Left ventricle myocardium inferior (tissue), 1 donor: Measurements from ENCODE around the gene PIK3IP1. TPM values are rescaled to one million over a fixed set of nuclear protein-coding genes. Genes with fewer than 3 reads are reported as not detected.

ENCODE experiments used
- DNase-seq: peaks from one replicate; pipeline ENCODE4 v3.0.0-alpha.2; 2020
- H3K27ac ChIP-seq: fragments of 200-600 bp; replicated peaks from 2 replicates; pipeline ENCODE4 v1.8.0; 2021
- H3K27me3 ChIP-seq: fragments of 200-600 bp; 2 replicates; pipeline ENCODE4 v1.8.0; 2021; ENCODE audit warnings: low read depth
- H3K36me3 ChIP-seq: fragments of 200-600 bp; 2 replicates; pipeline ENCODE4 v1.8.0; 2021
- H3K4me1 ChIP-seq: fragments of 200-600 bp; 2 replicates; pipeline ENCODE4 v1.8.0; 2021
- H3K4me3 ChIP-seq: fragments of 200-600 bp; 2 replicates; pipeline ENCODE4 v1.8.0; 2021; ENCODE audit warnings: mild to moderate bottlenecking, moderate library complexity
- H3K9me3 ChIP-seq: fragments of 200-600 bp; replicated peaks from 2 replicates; pipeline ENCODE4 v1.8.0; 2021
- intact Hi-C: fragments of 100-400 bp; cut with micrococcal nuclease; formaldehyde crosslinking; loops from one replicate; pipeline ENCODE4 v1.11.0; 2022
- total RNA-seq: library from RNA; stranded (reverse); fragmentation: NEBNext Ultra II Directional; extraction: Animal tissue kit (Norgen Biotek cat#: 25700); gene quantifications from one replicate; pipeline ENCODE4 v1.2.1, GENCODE V29; 2021
- TF ChIP-seq, protein P1 (sequence below): fragments of 200-600 bp; IDR thresholded peaks from 2 replicates; pipeline ENCODE4 v1.8.0; 2021; ENCODE audit warnings: antibody characterized with exemption, mild to moderate bottlenecking, borderline replicate concordance
- donor health status: DM: no; HTN: yes; CAD: no; lungs with severe emphysema.

Gene PIK3IP1
- total RNA-seq, 1 donor from 2014 or later, result 11.1 TPM

DNA sequence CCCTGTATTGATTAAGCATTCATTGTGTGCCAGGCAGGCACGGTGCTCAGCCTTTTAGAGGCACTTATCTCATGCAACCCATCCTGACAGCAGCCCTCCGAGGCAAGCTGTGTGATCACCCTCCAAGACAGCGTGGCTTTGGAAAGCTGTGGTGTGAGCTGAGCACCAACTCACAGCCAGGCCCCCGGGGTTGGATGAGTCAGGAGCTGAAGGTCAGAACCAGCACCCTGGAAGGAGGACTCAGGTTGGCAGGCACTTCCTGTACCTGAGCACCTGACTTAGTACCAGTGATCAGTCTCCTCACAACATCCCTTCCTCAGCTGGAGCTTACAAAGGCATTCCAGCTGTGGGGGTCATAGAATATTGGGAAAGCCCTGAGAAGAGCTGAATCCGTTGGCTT, 44.9 kb upstream of the PIK3IP1 start:
- DNase-seq, result no peak
- H3K4me3 ChIP-seq, result no peak overlapping the region
- H3K4me1 ChIP-seq, result peaks cover 44% of the 10 kb centered on the region
- H3K36me3 ChIP-seq, result peaks cover 81% of the 10 kb centered on the region
- intact Hi-C loops, result no loop called here
- H3K27me3 ChIP-seq, result no peaks in the 10 kb centered on the region
- no peaks in the 10 kb centered on the region for H3K9me3 ChIP-seq
- no peak overlapping the region for H3K27ac ChIP-seq
- TF ChIP-seq, protein P1, sequence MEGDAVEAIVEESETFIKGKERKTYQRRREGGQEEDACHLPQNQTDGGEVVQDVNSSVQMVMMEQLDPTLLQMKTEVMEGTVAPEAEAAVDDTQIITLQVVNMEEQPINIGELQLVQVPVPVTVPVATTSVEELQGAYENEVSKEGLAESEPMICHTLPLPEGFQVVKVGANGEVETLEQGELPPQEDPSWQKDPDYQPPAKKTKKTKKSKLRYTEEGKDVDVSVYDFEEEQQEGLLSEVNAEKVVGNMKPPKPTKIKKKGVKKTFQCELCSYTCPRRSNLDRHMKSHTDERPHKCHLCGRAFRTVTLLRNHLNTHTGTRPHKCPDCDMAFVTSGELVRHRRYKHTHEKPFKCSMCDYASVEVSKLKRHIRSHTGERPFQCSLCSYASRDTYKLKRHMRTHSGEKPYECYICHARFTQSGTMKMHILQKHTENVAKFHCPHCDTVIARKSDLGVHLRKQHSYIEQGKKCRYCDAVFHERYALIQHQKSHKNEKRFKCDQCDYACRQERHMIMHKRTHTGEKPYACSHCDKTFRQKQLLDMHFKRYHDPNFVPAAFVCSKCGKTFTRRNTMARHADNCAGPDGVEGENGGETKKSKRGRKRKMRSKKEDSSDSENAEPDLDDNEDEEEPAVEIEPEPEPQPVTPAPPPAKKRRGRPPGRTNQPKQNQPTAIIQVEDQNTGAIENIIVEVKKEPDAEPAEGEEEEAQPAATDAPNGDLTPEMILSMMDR, result no peak

DNA sequence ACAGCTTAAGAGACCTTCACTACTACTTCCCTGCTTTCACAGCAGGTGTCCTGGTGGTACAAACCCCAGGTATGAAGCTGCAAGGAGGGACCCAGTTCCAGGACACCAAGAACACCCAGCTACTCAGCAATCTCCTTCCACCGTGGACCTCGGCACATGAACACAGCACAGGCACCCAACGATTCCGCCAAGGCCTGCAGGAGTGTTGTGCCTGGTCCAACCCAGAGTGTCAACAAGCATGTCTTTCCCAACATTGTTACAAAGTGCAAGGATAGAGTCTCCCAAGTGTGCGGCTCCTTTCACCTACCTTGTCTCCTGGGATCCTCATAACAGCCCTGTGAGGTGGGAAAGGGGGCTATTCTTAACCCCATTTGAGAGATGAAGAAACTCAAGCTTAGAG, 42.0 kb upstream of the PIK3IP1 start:
- intact Hi-C loops, result no loop called here
- H3K4me1 ChIP-seq, result peaks cover 16% of the 10 kb centered on the region
- H3K36me3 ChIP-seq, result peaks cover 87% of the 10 kb centered on the region
- TF ChIP-seq, protein P1, result no peak
- no peaks in the 10 kb centered on the region for H3K9me3 ChIP-seq
- no peaks in the 10 kb centered on the region for H3K27me3 ChIP-seq
- H3K27ac ChIP-seq, result no peak overlapping the region
- no peak for DNase-seq
- no peak overlapping the region for H3K4me3 ChIP-seq

DNA sequence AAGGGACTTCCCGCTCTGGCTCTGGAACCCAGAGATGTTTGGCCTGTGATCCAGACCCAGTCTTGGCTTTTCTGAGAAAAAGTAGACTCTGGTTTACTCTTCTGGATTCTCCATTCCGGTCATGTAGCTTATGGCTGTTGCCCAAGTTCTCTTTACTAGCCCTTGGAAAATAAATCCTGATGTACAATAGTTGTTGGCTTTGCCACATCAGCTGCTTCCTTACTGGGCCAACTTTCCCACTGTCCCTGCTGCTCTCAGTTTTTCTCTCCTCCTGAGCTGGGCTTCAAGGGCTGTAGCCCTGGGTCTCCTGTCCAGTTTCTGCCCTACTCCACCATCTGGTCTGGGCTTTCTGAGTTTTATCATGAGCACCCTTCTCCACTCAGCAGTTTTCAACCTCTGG, 41.4 kb upstream of the PIK3IP1 start:
- TF ChIP-seq, protein P1, result no peak
- H3K4me1 ChIP-seq, result peaks cover 10% of the 10 kb centered on the region
- no peak overlapping the region for H3K27ac ChIP-seq
- H3K27me3 ChIP-seq, result no peaks in the 10 kb centered on the region
- DNase-seq, result no peak
- H3K36me3 ChIP-seq, result peaks cover 88% of the 10 kb centered on the region
- no peaks in the 10 kb centered on the region for H3K9me3 ChIP-seq
- intact Hi-C loops, result no loop called here
- no peak overlapping the region for H3K4me3 ChIP-seq

DNA sequence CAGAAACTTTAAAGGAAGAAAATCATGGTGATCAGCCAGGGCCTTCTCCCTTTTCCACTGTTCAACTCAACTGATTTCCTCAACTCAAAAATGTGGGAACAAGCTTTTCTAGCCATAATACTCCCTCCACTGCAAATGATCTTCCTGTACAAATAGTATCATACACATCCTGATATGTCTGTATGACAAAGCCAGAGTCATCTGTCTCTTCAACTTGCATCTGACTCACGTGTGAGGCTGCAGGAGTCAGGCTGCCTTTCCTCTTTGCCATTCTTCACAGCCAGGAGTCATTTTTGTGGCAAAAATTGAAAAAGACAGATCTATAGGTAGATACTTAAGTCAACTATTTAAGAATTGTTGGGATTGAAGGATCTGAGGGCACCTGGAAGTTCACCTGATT, 40.6 kb upstream of the PIK3IP1 start:
- TF ChIP-seq, protein P1, result no peak
- Histone ChIP-seq H3K27ac (no peak overlapping the region), H3K36me3 (peaks cover 92% of the 10 kb centered on the region), H3K9me3 (no peaks in the 10 kb centered on the region), H3K27me3 (no peaks in the 10 kb centered on the region), H3K4me1 (peaks cover 6% of the 10 kb centered on the region), H3K4me3 (no peak overlapping the region)
- DNase-seq, result no peak
- intact Hi-C loops, result no loop called here

DNA sequence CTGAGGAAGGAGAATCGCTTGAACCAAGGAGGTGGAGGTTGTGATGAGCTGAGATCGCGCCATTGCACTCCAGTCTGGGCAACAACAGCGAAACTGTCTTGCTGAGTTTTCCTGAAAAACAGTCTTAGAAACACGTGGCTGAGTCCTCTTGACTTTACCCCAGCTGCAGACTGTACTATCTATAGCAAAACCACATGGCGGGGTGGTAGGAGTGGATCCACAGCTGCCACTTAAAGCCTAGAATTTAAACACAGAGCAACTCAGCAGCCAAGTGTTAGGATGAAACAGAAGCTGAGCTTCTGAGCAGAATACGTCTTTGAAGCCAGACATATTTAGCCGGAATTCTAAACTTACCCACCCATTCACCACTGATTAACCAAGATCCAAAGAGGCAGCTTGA, 39.7 kb upstream of the PIK3IP1 start:
- no peak overlapping the region for H3K27ac ChIP-seq
- intact Hi-C loops, result no loop called here
- no peaks in the 10 kb centered on the region for H3K27me3 ChIP-seq
- peaks cover 92% of the 10 kb centered on the region for H3K36me3 ChIP-seq
- H3K4me3 ChIP-seq, result no peak overlapping the region
- TF ChIP-seq, protein P1, result no peak
- DNase-seq, result no peak
- H3K4me1 ChIP-seq, result peaks cover 6% of the 10 kb centered on the region
- no peaks in the 10 kb centered on the region for H3K9me3 ChIP-seq
